Measurements from ENCODE around the gene GJB3.
"Not testable (repeated sequence)": the region's sequence is repeated elsewhere in the genome, so short reads cannot be mapped to it uniquely, and the experiment has no call there.

Gene GJB3

DNA sequence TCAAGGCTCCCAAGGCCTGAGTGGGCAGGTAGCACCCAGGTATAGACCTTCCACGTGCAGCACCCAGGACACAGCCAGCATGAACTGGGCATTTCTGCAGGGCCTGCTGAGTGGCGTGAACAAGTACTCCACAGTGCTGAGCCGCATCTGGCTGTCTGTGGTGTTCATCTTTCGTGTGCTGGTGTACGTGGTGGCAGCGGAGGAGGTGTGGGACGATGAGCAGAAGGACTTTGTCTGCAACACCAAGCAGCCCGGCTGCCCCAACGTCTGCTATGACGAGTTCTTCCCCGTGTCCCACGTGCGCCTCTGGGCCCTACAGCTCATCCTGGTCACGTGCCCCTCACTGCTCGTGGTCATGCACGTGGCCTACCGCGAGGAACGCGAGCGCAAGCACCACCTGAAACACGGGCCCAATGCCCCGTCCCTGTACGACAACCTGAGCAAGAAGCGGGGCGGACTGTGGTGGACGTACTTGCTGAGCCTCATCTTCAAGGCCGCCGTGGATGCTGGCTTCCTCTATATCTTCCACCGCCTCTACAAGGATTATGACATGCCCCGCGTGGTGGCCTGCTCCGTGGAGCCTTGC, 19.7 kb upstream of the GJB3 start:
- no peak for DNase-seq (ENCODE audit: low spot score)

DNA sequence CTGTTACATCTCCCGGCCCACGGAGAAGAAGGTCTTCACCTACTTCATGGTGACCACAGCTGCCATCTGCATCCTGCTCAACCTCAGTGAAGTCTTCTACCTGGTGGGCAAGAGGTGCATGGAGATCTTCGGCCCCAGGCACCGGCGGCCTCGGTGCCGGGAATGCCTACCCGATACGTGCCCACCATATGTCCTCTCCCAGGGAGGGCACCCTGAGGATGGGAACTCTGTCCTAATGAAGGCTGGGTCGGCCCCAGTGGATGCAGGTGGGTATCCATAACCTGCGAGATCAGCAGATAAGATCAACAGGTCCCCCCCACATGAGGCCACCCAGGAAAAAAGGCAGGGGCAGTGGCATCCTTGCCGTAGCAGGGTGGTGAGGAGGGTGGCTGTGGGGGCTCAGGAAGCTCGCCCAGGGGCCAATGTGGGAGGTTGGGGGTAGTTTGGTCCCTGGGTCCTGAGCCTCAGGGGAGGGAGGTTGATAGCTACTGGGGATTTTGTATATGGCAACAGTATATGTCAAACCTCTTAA, 19.2 kb upstream of the GJB3 start:
- DNase-seq (ENCODE audit: low spot score) = no peak

DNA sequence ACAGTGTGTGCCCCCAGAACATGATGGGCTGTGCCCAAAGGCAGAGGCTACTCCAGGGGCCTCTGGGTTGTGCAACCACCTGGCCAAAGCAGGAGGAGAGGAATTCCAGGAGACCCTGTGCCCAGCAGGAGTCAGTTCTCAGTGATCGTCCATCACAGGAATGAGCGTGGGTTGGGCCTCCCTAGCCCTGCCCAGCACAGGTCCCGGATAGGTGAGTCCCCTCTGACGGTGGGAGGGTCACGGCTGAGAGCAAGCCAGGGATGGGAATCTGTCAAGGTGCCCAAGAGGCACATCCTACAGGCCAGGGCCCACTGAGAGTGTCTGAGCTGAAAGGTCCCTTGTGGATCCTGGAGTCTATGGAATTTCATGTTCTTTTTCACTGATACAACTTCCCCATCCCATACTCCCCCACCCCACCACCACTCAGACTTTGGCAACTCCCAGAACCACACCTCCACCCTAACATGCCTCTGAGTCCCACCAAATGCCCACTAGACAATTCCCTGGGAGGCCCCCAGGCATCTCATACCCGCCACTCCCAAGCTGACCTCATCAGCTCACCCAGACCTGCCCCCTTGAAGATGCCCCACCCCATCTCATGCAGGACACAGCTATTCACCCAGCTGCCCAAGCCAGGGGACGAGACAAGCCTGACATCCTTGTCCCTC, 18.4 kb upstream of the GJB3 start:
- no peak for DNase-seq (ENCODE audit: low spot score)

DNA sequence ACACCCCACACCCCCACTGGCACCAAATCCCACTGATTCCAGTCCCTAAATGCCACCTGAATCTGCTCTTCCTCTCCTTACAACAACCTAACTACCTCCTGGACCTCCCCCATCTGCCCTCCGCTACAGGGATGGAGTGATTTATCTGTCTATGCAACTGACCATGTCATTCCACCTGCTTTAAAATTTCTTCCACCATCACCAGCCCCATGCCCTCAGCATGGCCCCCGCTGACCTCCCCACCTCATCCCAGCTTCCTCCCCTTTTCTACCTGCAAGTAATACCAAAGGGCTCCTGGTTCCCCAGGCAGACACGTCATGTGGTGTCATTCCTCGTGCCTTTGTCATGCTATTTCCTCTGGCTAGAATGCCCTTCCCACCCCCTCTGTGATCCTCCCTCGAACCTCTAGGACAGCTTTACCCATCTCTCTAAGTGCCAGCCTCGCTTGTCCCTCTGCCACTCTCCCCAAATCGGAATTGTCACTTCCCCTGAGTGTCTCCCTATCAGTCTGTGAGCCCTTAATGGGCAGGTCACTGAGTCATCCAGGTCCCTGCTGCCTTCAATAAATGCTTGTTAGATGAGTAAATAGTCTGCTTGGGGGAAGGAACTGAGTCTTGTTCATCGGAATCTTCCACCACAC, 17.8 kb upstream of the GJB3 start:
- no peak for DNase-seq (ENCODE audit: low spot score)

DNA sequence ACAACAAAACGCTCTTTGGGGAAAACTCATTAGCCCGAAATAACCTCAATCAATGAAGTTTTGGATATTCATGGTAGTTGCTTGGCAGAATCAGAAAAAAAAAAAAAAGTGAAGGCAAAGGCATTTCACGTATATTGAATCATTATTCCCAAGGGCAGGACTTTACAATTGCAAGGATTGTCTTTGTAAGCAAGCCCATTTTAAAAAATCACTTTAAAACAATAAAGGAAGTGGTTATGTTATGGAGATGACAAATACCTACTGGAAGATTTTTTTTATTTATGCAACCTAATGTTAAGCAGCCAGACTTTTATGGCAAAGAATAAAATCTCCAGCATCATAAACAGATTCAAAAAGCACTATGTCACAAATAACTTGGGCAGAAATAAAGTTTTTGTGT, 12.2 kb upstream of the GJB3 start:
- DNase-seq (ENCODE audit: low spot score) = no peak

DNA sequence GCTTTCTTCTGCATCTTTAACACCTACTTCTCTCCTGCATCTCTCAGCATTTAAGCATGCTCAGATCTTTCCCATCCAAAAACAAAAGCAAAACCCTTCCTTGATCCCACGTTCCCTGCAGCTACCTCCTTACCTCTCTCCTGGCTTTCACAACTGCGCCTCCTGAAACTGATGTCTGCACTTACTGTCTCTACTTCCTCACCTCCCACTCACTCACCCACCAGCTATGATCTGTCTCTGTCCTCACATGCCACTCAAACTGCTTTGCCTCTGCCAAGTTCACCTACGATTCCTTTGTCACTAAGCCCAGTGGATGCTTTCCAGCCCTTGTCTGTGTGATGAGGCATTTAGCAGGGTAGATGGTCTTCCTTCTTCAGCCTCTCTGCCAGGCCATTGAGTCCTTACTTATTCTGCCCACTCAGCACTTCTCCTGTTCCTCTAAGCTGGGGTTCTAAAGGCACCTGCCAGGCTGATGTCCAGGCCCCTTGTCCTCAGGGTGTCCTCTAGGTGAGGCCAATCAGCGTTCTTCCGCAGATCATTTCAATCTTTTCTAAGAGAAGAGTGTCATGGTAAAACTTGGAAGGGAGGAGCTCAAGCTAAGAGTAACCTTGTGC, 10.0 kb upstream of the GJB3 start:
- no peak for DNase-seq (ENCODE audit: low spot score)

DNA sequence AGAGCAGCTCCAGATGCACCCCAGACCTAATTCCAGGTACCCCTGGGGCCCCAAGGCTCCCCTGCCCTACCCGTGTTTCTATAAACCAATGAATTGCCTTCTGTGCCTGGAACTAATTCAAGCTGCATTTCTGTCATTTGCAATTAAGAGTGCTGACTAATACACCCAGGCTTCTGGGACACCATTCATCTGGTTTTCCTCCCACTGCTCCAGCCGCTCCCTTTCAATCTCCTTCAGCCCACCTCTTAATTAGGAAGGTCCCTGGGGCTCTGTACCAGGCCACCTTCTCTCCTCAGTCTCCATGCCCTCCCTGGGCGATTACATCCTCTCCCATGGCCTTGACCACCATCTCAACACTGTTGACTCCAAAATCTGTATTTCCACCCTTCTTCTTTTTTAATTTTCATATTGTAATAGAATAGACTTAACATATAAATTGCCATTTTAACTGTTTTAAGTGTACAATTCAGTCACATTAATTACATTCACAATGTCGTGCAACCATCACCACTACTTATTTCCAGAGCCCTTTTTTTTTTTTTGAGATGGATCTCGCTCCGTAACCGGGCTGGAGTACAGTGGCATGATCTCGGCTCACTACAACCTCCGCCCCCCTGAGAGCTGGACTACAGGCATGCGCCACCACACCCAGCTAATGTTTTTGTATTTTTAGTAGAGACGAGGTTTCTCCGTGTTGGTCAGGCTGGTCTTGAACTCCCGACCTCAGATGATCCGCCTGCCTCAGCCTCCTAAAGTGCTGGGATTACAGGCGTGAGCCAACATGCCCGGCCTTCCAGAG, 9.2 kb upstream of the GJB3 start:
- DNase-seq (ENCODE audit: low spot score) = no peak

DNA sequence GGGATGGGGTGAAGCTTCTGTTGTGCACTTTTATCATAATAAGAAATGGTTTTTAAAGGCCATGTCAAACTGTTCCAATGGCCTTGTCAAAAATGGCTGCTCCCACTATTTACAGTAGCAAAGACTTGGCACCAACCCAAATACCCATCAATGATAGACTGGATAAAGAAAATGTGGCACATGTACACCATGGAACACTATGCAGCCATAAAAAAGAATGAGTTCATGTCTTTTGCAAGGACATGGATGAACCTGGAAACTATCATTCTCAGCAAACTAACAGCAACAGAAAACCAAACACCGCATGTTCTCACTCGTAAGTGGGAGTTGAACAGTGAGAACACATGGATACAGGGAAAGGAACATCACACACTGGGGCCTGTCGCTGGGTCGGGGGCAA, 7.9 kb upstream of the GJB3 start:
- not testable (repeated sequence) for DNase-seq (ENCODE audit: low spot score)

DNA sequence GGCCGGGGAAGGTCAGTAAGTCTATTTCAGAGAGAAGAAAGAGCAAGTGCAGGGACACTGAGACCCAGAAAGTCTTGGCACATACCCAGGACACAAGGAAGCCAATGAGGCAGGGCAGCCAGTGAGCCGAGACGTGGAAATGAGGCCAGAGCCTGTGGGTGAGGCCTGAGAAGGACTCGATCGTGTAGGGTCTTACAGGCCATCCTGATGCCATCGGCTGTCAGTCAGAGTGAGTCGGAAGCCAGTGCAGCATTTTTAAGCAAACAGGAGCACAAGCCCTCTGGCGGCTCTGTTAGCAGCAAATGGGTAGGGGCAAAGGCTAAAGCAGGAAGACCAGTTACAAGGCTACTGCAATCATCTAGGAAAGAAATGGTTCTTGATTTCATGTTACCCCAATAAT, 6.1 kb upstream of the GJB3 start:
- peak; percentile 9 for DNase-seq (ENCODE audit: low spot score)

DNA sequence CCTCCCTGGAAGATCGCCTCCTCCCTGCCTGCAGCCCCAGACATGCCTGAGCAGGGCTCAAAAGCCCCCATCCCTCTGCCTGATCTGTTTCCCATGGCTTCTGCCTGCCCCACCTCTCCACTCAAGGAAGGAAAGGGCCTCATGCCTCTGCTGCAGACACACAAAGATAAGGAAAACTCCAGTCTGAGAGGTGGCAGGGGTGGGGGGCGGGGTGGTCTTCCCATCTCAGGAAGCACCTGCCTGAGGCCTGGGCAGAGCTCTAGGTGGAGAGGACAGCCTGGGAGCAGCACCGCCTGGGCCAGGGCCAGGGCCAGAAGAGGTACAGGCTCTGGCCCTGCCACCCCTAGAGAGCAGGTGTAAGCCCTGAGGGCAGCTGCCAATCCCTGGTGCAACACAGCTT, 4.1 kb upstream of the GJB3 start:
- DNase-seq (ENCODE audit: low spot score) = no peak

DNA sequence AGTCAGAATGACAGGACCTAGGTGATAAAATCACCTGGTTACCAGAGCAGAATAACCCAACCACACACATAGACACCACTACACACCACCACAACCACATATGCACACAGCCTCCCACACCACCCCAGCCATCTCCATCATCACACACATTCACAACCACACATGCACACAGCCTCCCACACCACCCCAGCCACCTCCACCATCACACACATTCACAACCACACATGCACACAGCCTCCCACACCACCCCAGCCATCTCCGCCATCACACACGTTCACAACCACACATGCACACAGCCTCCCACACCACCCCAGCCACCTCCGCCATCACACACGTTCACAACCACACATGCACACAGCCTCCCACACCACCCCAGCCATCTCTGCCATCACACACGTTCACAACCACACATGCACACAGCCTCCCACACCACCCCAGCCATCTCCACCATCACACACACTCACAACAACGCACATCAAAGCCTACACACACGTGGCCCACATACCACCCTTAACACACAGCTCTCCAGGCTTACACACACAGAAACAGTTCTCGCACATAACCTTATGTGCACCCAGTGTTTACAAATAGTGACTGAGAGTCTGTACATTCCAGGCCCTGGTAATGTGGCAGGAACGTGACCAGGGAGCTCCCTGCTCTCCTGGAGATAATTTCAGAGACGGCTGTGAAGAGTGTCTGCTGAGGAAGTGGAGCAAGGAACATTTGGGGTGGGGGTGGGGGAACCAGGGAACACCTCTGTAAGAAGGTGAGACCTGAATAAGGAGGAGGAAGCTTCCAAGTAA, 3.3 kb upstream of the GJB3 start:
- no peak for DNase-seq (ENCODE audit: low spot score)

DNA sequence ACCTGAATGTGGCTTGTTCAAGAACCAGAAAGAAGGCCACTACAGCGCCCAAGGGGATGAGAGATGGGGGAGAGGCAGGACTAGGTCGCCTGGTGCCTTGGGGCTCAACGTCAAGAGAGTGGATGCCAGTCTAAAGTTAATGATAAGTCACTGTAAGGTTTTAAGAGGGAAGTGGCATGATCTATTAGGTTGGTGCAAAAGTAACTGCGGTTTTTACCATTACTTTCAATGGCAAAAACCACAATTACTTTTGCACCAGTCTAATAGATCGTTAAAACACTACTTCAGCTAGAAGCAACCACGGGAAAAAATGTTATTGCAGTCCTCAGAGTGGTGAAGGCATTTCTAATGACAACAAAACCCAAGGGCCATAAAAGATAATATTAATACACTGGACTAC, 2.6 kb upstream of the GJB3 start:
- DNase-seq (ENCODE audit: low spot score) = no peak

DNA sequence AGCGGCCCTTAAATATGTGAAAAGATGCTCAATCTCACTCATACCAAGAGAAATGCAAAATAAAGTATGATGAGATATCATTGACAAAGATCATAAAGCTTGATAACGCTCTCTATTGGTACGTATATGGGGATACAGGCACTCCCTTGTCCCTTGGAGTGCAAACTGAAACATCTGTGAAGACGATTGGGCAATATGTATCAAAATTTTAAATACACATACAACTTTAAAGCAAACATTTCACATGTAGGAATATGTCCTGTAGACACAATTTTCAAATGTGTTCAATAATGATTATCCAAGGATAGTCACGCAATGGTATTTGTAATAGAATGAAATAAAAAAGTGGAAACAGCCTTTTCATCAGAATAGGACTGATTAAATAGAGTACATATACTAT, 2.0 kb upstream of the GJB3 start:
- DNase-seq (ENCODE audit: low spot score) = no peak

DNA sequence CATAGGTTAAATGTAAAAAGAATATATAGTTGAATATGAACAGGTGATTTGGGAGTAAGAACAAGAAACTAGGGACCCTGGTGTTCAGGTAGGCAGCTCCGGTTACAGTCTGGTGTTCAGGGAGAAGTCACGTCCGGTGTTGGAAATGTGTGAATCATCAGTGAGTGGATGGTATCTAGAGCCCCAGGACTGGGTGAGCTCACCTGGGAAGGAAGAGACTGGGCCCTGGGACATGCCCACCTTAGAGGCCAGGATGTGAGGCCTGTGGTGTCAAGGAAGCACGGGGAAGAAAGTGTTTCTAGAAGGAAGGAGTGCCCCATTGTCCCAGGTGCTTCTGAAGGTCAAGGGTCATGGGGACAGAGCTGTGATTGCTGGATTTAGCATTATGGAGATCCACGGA, 1.5 kb upstream of the GJB3 start:
- no peak for DNase-seq (ENCODE audit: low spot score)

DNA sequence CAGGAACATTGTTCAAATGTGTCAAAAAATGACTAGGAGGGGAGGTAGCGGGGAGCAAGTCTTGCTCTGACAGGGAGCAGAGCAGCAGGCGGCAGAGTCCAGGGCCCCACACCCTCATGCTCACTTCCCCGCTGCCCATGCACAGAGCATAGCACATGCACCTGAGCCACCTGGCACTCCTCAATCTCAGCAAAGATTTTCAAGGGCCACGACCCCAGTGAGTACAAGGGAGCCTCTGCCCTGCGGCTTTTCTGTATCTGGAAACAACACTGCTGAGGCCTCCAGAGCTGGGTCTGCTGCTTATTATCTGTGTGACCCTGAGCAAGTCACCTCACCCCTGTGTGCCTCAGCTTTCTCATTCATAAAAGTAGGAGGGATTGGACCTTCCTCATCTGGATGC, 1.1 kb upstream of the GJB3 start:
- no peak for DNase-seq (ENCODE audit: low spot score)

DNA sequence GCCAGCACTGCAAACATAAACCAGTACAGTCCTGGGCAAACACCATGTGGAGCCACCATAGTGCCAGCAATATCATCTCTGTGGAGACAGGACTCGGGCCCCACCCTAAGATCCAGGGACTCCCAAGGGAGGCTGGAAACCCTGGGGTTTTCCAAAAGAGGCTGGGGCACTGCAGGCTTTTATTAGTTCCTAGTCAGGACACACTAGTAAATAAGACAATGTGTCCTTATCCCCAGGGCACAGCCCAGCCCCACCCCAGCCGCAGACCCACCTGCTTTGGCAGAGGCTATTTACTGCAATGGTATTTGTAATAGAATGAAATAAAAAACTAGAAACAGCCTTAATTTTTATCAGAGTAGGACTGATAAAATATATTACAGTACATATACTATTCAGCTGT, 486 bp upstream of the GJB3 start:
- DNase-seq (ENCODE audit: low spot score) = no peak

DNA sequence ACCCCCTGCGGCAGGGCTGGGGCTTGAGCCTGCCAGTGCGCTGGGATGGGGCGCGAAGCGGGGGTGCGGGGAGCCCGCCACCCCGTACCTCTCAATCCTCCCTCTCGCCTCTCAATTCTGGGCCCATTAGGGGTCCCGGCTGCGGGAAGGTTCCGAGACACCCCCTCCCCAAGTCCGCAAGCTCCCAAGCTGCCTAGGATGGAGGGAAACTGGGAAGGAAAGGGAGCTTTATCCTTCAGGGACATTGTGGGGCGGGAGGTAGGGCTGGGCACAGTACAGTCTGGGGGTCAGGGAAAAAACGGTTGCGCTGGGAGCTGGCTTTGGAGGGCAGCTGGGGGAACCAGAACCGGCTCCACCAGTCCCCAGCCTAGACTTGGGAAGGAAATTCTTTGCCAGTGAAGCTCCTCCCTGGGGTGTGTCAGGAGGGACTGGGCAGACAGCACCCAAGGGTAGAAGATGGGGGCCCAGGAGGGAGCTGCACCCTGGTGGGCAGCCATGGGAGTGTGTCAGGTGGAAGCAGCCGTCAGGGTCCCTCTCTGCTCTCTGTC, 904 bp downstream of the GJB3 start:
- no peak for DNase-seq (ENCODE audit: low spot score)

DNA sequence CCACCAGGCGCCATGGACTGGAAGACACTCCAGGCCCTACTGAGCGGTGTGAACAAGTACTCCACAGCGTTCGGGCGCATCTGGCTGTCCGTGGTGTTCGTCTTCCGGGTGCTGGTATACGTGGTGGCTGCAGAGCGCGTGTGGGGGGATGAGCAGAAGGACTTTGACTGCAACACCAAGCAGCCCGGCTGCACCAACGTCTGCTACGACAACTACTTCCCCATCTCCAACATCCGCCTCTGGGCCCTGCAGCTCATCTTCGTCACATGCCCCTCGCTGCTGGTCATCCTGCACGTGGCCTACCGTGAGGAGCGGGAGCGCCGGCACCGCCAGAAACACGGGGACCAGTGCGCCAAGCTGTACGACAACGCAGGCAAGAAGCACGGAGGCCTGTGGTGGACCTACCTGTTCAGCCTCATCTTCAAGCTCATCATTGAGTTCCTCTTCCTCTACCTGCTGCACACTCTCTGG, 3.8 kb downstream of the GJB3 start:
- DNase-seq (ENCODE audit: low spot score) = no peak

DNA sequence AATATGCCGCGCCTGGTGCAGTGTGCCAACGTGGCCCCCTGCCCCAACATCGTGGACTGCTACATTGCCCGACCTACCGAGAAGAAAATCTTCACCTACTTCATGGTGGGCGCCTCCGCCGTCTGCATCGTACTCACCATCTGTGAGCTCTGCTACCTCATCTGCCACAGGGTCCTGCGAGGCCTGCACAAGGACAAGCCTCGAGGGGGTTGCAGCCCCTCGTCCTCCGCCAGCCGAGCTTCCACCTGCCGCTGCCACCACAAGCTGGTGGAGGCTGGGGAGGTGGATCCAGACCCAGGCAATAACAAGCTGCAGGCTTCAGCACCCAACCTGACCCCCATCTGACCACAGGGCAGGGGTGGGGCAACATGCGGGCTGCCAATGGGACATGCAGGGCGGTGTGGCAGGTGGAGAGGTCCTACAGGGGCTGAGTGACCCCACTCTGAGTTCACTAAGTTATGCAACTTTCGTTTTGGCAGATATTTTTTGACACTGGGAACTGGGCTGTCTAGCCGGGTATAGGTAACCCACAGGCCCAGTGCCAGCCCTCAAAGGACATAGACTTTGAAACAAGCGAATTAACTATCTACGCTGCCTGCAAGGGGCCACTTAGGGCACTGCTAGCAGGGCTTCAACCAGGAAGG, 4.3 kb downstream of the GJB3 start:
- DNase-seq (ENCODE audit: low spot score) = no peak

DNA sequence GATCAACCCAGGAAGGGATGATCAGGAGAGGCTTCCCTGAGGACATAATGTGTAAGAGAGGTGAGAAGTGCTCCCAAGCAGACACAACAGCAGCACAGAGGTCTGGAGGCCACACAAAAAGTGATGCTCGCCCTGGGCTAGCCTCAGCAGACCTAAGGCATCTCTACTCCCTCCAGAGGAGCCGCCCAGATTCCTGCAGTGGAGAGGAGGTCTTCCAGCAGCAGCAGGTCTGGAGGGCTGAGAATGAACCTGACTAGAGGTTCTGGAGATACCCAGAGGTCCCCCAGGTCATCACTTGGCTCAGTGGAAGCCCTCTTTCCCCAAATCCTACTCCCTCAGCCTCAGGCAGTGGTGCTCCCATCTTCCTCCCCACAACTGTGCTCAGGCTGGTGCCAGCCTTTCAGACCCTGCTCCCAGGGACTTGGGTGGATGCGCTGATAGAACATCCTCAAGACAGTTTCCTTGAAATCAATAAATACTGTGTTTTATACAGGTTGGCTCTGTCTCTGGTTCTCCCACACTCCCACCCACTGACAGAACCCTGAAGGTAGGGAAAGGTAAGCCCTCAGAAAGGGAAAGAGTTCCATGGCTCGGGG, 5.0 kb downstream of the GJB3 start:
- no peak for DNase-seq (ENCODE audit: low spot score)
